Activated CD4-positive, alpha-beta T cell treated with anti-CD3 and anti-CD28 coated beads, Interleukin-2, amount 50 U/mL, for 1 hour (primary cell): ENCODE measurements around the gene CHST14.
A peak's percentile ranks its signal among the peaks of the same experiment; 100 is the strongest.
"Not testable (repeated sequence)": the region's sequence is repeated elsewhere in the genome, so short reads cannot be mapped to it uniquely, and the experiment has no call there.

ENCODE experiments used
- DNase-seq: peaks from one replicate; pipeline ENCODE4 v3.0.0-alpha.2; 2020

Gene CHST14

DNA sequence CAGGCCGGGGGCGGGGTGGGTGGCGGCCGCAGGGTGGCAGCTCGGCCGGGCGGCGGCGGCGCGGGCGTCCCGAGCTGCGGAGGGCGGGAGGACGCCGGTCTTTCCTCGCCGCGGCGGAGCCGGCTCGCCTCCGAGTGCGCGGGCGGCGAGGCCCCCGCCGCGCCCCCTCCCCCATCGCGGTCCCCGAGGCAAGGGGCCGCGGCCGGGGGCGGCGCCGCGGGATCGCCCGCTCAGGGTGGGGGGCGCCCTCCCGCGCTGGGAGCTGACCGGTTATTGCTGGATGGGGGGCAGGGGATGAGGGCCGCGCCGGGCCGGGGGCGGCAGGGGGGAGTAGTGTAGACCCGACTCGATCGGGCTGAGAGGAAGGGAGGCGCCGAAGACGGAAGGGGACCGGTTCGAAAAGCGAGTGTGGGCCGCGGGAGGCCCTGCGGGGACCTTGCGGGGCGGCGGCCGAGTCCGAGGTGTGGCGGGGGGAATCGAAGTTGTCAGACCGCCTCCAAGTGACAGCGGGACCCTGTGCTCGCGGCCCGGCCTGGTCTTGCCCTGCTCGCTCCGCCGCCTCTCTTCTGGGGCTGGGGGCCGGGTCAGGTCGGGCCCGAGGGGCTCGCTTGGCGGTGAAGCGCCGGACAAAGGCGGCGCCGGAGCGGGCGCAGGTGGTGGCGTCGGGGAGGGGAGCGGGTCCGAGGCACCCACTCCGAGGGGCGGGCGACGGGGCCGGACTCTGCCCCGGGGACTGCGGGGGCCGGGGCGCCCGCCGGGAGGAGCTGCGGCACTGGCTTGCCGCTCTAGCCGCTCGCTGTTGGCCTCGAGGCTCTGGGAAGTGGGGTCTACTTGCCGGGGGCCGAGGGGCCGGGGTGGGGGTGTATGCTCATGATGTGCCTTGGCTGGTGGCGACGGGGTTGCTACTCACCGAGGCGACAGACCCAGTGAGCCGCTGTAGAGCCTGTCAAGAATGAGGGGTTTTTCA is 28.9 kb upstream of the CHST14 start:
- DNase-seq = peak; percentile 24

DNA sequence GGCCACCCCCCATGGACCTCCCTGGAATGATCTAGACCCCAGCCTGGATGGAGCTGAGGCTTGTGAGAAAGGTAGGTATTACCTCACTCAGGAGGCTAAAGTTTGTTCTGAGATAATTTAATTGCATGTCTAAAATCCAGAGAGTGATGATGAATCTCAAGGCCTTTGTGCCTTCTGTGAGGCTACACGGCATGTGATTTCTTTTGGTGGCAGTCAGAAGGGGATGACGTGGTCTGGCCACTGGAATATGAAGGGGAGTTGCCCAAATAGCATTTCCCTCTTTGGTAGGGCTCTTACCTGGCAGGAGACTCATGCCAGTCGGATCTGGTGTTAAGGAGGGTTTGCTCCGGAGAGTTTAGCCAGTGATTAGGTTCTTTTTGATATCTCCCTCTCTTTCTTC is 27.5 kb upstream of the CHST14 start:
- no peak for DNase-seq

DNA sequence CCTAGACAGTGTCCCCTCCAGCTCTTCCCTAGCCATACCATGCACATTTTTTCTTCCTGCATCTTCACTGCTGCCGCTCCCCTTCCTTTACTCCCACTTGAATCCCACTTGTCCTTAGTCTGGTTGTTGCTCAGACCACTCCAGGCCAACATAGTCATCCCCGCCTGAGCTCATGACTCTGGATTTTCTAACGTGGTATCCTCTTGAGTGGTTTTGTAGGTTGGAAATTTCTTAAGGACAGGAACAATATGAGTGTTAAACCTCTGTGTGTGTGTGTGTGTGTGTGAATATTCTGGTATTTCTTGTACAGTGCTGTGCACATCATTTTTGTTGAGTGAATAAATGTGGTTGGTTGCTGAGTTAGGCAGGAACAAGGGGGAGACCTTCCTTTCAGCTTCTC is 26.9 kb upstream of the CHST14 start:
- no peak for DNase-seq

DNA sequence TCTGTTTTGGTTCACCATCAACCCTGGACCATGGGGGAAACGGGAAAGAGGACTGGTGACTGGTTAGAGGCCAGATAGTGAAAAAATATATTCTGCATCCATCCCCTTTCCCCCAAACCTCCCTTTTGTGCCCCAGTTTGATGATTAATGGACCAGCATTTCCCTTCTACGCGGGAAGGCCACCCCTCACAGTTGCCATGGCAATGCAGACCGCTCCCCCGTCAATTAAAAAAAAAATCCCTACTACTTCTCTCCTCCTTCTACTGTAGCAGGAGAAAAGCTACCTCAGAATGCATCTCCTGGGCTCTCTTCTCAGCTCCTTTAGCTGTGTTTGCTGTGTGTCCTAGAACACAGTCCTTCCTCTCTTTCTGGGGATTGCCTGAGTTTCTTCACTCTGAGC is 26.0 kb upstream of the CHST14 start:
- no peak for DNase-seq

DNA sequence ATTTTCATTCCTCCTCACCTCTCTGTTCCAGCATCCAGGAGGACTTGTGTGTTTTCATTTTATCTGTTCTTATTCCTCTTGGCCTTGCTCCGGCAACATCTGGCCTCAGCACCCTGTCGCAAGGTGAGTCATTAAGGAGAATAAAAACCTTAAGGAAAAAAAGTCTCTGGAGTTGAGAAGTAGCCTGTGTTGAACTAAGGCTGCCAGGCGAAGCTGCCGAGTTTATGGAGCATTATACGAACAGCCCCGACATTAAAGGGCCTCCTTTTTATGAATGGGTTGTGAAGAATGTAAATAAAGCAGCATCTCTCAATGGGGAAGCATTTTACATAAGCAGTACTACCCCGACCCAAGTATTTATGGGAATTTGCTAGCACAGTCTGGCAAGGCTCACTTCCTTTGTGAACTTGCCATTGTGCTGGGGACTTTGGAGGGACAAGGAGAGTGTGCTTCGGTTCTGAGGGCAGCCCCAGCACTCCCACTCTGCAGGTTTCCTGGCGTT is 25.3 kb upstream of the CHST14 start:
- no peak for DNase-seq

DNA sequence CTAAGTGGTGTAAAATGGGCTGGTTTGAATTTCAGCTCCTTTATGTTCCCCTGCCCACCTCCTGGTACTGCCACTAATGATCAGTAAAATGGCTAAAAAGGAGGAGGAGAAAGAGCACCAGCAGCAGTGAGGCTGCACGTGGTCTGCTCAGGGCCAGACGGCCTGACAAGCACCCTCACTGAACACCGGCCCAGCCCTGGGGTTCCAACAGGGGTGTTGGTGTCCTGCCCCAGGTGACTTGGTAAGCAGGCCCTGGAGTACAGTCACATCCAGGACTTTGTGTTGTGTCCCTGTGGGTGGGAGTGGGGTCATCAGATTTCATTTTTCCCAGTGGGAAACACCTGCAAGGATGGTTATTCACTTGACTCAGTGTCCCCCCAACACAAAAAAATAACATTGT is 24.6 kb upstream of the CHST14 start:
- DNase-seq = no peak

DNA sequence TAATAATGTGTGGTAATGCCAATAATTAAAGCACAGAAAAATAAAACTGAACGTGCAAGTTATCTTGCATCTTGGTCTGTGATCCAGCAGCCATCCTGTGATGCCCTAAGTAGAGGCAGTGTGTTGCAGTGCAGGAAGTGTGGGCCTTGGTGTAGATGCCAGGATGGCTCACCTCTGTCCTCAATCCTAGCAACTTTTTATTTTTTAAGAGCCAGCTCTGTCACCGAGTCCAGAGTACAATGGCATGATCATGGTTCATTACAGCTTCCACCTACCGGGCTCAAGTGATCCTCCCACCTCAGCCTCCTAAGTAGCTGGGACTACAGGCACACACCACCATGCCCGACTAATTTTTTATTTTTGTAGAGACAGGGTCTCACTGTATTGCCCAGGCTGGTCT is 22.4 kb upstream of the CHST14 start:
- DNase-seq = no peak

DNA sequence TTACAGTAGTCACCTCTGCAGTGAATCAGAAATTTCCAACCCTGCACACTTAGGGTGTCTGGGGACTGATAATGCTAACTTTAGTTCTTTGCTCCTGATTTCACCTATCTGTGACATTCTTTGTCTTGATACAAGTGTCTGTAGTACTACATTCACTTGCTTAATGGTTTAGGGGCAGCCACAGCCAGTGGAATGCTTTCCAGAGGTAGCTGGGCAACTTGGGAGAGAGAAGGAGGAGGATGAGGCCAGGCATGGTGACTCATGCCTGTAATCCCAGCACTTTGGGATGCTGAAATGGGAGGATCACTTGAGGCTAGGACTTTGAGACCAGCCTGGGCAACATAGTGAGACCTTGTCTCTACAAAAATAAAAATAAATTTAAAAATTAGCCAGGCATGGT is 21.5 kb upstream of the CHST14 start:
- no peak for DNase-seq

DNA sequence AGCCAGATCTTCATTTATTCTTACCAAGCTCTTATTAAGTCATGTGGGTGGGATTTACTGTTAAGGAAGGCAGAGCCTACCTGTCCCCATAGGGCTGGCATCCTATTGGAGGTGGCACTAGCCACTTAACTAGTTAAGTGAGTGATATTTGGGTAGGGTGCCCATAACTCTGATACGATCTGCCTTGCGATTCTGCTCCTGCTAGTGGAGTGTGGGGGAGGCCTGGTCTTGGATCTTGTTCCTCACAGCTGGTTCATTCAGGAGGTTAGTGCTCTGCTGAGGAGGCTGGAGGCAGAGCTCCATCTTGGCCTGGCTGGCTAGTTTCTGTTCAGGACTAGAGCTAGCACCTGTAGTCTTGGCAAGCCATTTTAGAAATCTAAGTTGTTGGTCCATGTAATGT is 20.7 kb upstream of the CHST14 start:
- no peak for DNase-seq

DNA sequence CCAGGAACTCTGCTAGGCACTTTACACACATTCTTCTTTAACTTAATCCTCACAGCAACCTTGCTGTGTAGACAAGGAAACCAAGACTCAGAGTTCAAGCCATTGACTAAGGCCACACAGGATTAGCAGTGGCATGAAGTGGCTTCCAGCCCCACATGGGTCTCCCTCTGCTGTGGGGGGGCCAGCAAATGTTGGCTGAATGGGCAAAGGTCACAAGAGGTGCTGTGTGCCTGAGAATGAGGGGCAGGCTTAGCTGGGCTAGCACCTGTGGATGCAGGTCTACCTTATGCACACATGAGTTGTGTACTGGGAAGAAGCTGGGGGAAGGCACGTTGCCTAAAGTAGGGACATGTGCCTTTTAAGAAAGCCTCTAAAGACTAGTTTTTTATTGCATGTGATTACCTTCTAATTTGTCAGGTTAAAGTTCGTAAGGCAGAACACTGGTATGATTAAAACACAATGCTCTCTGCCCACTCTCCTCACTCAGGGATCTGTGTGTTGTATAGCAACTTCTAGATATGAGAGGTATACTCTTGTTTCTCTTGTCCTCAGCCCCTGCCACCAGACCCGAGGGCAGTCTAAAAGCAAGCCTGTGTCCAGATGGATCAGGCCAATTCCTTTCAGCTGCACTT is 19.1 kb upstream of the CHST14 start:
- DNase-seq = no peak

DNA sequence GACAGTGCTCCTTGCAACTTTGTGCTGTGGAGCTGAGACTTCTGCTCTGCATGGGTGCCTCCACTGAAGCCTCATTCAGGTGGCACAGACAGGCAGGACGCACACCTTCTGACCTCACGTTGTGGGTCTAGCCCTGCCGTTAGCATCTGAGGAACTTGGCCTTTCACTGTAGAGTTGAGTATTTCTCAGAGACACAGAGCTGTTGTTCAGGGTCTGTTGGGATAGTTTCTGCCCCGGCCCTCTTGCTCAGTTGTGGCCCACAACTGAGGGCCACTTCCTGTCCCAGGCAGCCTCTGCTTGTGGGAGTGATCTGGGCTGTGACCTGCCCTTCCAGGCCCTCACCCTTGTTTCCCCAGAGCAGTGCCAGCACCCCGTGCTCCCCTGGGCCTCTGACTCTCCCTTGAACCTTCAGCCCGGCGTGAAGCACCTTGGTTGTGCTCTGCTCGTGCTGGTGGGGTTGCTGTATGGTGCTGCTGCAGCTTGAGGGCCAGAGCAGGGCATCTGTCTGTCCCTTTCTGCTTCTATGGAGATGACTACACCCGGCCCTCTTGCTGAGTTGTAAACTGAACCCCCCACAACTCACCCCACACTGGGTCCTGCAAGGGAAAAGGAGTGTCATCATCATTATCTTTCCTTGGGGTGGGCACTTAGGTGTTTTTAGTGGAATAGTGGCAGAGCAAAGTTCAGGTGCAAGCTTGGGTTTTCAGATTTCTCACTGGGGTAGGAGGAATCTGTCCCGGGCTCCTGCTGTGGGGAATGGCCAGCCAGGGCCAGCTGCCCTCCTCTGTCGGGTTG is 18.3 kb upstream of the CHST14 start:
- DNase-seq = no peak

DNA sequence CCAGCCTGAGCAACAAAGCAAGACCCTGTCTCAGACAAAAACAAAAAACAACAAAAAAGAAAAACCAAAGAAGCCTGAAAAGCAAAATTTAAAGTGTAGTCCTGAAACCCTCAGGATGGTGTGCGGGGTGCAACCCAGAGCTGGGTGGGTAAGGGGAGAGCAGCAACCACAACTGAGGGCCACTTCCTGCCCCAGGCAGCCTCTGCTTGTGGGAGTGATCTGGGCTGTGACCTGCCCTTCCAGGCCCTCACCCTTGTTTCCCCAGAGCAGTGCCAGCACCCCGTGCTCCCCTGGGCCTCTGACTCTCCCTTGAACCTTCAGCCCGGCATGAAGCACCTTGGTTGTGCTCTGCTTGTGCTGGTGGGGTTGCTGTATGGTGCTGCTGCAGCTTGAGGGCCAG is 16.8 kb upstream of the CHST14 start:
- not testable (repeated sequence) for DNase-seq

DNA sequence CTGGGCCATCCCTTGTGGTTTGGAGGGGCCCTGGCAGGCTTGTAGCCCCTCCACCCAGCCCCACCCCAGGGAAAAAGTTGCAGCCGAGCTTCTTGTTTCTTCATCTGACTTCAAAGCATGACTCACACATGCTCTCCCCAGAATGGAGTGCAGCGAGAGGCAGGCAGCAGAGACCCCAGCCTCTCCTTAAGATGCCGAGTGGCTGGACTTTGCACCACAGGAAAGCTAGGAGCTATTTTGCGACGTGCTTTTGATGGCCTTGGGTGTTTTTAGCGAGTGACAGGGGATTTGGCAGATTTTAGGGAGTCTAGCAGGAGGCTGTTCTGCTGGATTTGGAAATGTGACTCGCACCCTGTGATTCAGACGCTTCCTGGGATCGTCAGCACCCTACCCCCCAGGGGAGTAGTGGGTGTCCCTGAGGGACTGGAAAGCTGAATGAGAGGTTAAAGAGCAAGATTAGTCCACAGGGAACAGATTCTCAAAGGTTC is 15.8 kb upstream of the CHST14 start:
- no peak for DNase-seq

DNA sequence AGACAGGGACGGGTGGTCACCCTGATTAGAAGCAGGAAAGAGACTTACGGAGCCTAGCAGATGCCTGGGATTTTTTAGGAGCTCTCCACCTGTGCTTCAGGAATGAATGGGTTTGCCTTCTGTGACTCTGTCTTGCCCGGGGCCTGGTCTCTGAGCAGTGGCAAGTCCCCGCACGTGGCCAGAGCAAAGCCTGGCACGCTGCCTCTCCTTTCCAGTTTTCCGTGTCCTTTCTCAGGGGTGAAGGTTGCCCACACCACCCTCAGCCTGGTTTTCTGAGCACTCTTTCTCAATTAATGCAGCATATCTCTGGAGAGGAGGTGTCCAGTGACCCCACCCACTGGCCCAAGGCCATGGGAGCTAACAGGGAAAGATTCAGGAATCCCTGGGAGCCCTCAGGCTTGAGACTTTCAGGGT is 14.5 kb upstream of the CHST14 start:
- DNase-seq = no peak

DNA sequence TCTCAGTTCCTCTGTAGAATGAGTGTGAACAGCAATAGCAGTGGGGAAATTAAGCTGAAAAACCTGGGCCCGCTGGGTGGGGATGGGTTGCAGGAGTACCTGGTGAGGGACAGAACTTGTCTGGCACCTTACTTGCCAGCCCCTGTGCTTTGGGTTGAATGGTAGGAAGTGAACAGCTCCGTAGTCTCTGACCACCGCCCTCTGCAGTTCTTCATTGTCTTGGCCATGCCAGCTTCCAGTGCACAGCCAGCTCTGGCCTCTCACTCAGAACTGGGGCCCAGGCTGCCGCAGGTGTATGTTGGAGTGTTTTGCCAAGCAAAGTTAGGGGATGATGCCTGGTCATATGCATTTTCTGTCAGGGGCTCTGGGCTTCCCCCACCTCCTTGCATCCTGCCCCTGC is 14.0 kb upstream of the CHST14 start:
- no peak for DNase-seq

DNA sequence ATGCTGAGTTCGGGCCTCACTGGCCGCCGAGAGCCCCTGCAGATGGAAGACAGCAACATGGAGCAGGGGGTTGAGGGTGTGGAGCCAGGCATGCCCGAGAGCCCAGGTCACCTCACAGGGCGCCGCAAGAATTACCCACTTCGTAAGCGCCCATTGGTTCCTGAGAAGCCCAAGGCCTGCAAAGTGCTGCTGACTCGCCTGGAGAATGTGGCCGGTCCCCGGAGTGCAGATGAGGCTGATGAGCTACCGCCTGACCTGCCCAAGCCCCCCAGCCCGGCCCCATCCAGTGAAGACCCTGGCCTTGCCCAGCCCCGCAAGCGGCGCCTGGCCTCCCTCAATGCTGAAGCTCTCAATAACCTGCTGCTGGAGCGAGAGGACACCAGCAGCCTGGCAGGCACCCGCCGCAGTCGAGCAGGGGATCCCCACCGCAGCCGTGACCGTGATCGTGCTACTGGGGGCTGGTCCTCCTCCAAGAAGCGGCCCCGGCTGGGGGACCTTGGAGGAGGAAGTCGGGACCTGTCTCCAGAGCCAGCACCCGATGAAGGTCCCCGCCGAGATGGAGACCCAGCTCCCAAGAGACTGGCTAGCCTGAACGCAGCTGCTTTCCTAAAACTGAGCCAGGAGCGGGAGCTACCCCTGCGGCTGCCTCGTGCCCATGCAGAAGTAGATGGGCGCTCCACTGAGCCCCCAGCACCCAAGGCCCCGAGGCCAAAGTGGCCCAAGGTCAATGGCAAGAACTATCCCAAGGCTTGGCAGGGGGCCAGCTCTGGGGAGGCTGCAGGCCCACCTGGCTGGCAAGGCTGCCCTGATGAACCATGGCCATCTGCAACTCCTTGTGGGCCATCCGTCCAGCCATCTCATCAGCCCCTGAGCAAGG is 12.1 kb upstream of the CHST14 start:
- no peak for DNase-seq

DNA sequence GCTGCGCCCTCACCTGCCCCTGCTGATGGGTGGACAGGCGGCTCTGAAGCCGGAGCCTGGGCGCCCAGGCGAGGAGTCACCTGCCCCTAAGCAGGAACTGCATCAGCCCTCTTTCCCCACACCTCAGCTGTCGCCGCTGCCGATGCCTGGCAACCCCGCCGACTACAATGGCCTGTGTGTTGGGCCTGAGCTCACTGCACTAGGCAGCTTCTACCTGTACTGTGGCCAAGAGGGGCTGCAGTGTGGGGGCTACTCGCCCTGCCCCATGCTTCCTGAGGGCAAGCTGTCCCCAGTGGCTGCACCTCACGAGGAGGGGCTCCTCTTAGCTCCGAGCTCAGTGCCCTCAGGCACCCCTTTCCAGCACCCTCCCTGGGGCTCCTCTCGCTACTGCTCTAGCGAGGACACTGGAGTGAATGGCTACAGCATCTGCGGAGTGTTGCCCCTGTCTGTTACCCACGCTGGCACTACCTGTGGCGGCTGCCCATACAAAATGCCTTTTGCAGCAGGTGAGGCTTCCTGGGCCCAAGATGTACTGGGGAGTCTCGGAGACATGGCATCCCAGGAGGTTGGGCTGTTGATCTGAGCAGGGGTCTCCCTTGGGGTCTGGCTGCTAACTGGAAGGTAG is 11.3 kb upstream of the CHST14 start:
- DNase-seq = no peak

DNA sequence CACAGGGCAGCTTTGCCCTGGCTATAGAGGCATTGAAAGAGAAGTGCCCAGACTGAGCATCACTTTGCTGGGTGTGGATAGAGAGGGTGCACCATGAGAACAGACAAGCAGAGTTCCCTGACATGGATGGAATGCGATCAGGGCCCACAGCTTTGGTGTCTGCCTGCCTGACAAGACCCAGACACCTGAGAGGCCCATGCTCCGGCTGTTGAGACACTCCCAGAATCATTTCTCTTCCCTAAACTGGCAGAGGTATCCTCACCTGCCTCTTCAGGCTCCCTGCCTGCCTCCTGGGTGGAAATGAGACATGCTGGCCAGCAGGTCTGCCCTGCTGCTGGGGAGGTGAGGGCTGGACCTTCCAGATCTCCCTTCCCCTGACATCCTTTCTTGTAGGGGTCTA is 10.4 kb upstream of the CHST14 start:
- DNase-seq = no peak

DNA sequence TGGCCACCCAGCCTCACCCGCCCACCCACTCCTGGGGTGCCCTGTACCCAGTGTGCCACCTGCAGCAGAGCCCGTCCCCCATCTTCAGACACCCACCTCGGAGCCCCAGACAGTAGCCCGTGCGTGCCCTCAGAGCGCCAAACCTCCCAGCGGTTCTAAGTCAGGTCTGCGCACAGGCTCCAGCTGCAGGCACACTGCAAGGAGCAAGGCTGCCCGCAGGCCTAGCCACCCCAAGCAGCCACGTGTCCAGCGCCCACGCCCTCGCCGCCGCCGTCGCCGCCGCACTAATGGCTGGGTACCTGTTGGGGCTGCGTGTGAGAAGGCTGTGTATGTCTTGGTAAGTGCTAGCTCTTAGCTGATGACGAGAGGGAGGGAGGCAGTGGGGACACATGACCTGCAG is 8.8 kb upstream of the CHST14 start:
- no peak for DNase-seq

DNA sequence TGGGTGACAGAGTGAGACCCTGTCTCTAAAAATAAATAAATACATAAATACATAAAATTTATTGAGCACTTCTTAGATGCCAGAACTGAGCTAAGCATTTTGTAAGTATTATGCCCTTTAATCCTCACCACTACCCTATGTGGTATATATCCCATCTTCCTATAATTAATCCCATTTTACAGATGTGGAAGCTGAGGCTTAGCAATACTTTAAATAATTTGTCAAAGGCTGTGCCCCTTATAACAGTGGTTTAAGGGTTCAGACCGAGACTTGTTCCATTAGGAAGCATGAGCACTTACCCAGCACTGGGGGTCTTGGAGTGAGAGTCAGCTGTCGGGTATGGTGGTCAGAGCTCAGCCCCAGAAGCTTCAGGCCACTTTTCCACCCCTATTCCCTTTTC is 7.5 kb upstream of the CHST14 start:
- DNase-seq = no peak

DNA sequence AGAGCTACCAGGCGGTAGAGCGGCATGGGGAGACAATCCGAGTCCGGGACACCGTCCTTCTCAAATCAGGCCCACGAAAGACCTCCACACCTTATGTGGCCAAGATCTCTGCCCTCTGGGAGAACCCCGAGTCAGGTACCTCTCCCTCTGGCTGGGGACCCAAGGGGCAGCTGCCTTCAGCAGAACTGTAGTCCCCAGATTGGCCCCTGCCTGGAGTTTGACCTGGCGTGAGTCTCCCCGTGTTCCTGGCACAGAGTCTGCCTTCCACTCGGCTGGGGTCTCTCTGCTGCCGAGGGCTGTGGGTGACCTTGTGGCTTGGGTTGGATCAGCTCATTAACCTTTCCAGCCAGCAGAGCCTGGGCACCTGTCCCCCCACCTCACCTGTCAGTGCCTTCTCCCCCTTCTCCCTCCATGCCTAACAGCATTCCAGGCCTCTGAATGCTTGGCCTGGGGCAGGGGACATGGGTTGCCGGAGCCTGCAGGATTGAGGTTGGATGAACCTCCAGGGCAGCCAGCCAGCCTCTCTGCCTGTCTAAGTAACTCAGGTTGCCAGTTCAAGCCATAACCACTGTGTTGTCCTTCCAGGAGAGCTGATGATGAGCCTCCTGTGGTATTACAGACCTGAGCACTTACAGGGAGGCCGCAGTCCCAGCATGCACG is 6.8 kb upstream of the CHST14 start:
- DNase-seq = no peak
